ENCODE results near the gene PHF2. TPM values are rescaled to one million over a fixed set of nuclear protein-coding genes. Genes with fewer than 3 reads are reported as not detected.

PHF2 gene
- total and polyA plus RNA-seq, 2 of the 8 experiments (the other 6 are each of a cell fraction or from before 2014, with no cell fraction given), result 3.4 to 9.4 TPM

DNA sequence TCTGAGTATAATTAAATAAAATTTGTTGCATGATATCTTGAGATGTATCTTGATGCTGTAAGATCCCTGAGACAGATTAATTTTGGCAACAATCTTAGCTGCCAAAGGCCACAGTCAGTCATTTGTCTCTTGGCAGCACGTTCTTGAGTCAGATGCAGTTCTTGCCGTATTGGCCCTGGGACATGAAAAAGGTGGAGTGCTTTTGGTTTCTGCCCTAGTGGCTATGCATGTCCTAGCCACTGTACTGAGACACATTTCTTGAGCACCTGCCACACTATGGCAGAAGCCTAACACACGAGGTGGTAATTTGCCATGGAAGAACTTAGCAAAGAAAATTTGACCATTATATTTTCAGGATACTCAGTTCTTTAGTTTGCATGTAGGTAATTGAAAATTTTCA is 45.0 kb upstream of the PHF2 start:
- Histone ChIP-seq H3K4me2 (ENCODE audit: insufficient read depth in 1 of 2, low read depth in 2 of 2, low read length in 2 of 2) (no peak overlapping the region), H2AK5ac (ENCODE audit: low read depth, low read length) (no peak overlapping the region), H3K4ac (replicated peaks; ENCODE audit: insufficient read length, low read depth, low read length) (no peak overlapping the region), H3K27ac (ENCODE audit: low read depth, low read length) (no peak overlapping the region), H3K14ac (ENCODE audit: insufficient read length) (no peak overlapping the region), H3K56ac (replicated peaks; ENCODE audit: insufficient read length, low read depth, low read length) (no peak overlapping the region), H2BK12ac (ENCODE audit: low read depth, low read length) (no peak overlapping the region), H3K79me2 (ENCODE audit: control insufficient read depth in 1 of 2, insufficient read depth in 2 of 2, low read length in 2 of 2) (no peaks in the 10 kb centered on the region; a peak in 1 of 4 replicates), H3K9ac (replicated peaks in 1 of 4; ENCODE audit: extremely low read depth in 1 of 4, low read depth in 3 of 4, low read length in 3 of 4) (no peak overlapping the region), H4K91ac (replicated peaks; ENCODE audit: insufficient read length, low read length) (no peak overlapping the region), H3K79me1 (ENCODE audit: low read depth, low read length) (peaks cover 3% of the 10 kb centered on the region; the same call in 1 of the 2 replicates), H3K27me3 (replicated peaks in 1 of 4; ENCODE audit: control insufficient read depth in 3 of 4, extremely low read depth in 1 of 4, insufficient read depth in 3 of 4, low read length in 3 of 4) (no peaks in the 10 kb centered on the region), H3K36me3 (ENCODE audit: control insufficient read depth in 2 of 4, insufficient read depth in 4 of 4, low read length in 3 of 4) (peaks cover 0 to 47% (median 11%) of the 10 kb centered on the region in 4 experiments; a peak in 6 of 8 replicates), H2BK5ac (ENCODE audit: low read depth, low read length) (no peak overlapping the region), H3K23ac (ENCODE audit: insufficient read length) (no peak overlapping the region), H2BK120ac (replicated peaks; ENCODE audit: low read depth, low read length) (no peak overlapping the region), H3K18ac (ENCODE audit: extremely low read depth, low read length) (no peak overlapping the region), H3K23me2 (ENCODE audit: low read depth, low read length) (no peaks in the 10 kb centered on the region), H2BK15ac (ENCODE audit: low read length) (no peak overlapping the region), H4K8ac (ENCODE audit: extremely low read depth, insufficient read depth, low read length) (no peak overlapping the region), H2AFZ (ENCODE audit: low read length) (no peak overlapping the region), H4K20me1 (replicated peaks in 1 of 2; ENCODE audit: control insufficient read depth in 1 of 2, insufficient read depth in 2 of 2, low read length in 2 of 2) (peaks cover 3 to 5% of the 10 kb centered on the region in 2 experiments), H2BK20ac (ENCODE audit: low read length) (no peak overlapping the region), H3K4me3 (ENCODE audit: extremely low read depth in 1 of 4, insufficient read depth in 2 of 4, low read depth in 3 of 4, low read length in 4 of 4) (no peak overlapping the region), H3K4me1 (replicated peaks in 1 of 4; ENCODE audit: control insufficient read depth in 3 of 4, insufficient read depth in 4 of 4, low read length in 3 of 4) (no peaks in the 10 kb centered on the region), H3K9me3 (ENCODE audit: insufficient read depth in 2 of 2, low read depth in 1 of 2, low read length in 1 of 2) (no peaks in the 10 kb centered on the region), H4K5ac (ENCODE audit: insufficient read length, low read depth, low read length) (no peak overlapping the region)
- FAIRE-seq (no peak), DNase-seq (ENCODE audit: low read depth in 1 of 2, low spot score in 2 of 2) (no peak)
- CTCF ChIA-PET (ENCODE audit: partially characterized antibody), result interaction anchor here (0.6 kb wide), 1 partner anchor 75 kb away, joined by 3 read pairs; no protein-coding TSS in a partner anchor
- WGBS, 2 experiments (ENCODE audit: extremely low coverage in 1 of 2, insufficient coverage in 1 of 2, insufficient read length in 1 of 2, insufficient replicate concordance in 2 of 2, low coverage in 1 of 2, low lambda C conversion rate in 2 of 2, missing lambda C conversion rate in 1 of 2), result 86% methylated on average over 3 of the region's 3 CpGs; no CpG with 5 or more reads in 1 of the 2 experiments
- TF ChIP-seq RAD21 (IDR thresholded peaks at IDR 0.05 in 1 of 2, conservative IDR thresholded peaks at IDR 0.05 in 1 of 2; ENCODE audit: low read depth in 2 of 2, low read length in 2 of 2) (peak; percentile 6 to 20; a peak in 2 of 4 replicates), SUZ12 (IDR thresholded peaks at IDR 0.05; ENCODE audit: low read length) (no peak)
- TF ChIP-seq, protein P1, sequence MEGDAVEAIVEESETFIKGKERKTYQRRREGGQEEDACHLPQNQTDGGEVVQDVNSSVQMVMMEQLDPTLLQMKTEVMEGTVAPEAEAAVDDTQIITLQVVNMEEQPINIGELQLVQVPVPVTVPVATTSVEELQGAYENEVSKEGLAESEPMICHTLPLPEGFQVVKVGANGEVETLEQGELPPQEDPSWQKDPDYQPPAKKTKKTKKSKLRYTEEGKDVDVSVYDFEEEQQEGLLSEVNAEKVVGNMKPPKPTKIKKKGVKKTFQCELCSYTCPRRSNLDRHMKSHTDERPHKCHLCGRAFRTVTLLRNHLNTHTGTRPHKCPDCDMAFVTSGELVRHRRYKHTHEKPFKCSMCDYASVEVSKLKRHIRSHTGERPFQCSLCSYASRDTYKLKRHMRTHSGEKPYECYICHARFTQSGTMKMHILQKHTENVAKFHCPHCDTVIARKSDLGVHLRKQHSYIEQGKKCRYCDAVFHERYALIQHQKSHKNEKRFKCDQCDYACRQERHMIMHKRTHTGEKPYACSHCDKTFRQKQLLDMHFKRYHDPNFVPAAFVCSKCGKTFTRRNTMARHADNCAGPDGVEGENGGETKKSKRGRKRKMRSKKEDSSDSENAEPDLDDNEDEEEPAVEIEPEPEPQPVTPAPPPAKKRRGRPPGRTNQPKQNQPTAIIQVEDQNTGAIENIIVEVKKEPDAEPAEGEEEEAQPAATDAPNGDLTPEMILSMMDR (IDR thresholded peaks at IDR 0.05; ENCODE audit: control extremely low read depth in 1 of 3, insufficient read depth in 1 of 3, low read depth in 1 of 3, low read length in 3 of 3), result peak in 1 of 3 experiments; percentile 16; a peak in 1 of 4 replicates
- POLR2A ChIA-PET (ENCODE audit: partially characterized antibody), result no interaction called here

Measured in H1 (cell line).